GM10847 (cell line): ENCODE measurements around the gene KLHL28.

ENCODE experiments used
- POLR2A ChIP-seq: IDR thresholded peaks from 2 replicates; pipeline ENCODE4 v1.6.1; 2011; ENCODE audit not compliant: insufficient read length; ENCODE audit errors: extremely low read depth

Gene KLHL28

GRCh38 chr14:44942436-44942835 lies 19.3 kb downstream of the KLHL28 start:
- no peak for TF ChIP-seq POLR2A

GRCh38 chr14:44941591-44941990 lies 20.2 kb downstream of the KLHL28 start:
- TF ChIP-seq POLR2A, result no peak

DNA sequence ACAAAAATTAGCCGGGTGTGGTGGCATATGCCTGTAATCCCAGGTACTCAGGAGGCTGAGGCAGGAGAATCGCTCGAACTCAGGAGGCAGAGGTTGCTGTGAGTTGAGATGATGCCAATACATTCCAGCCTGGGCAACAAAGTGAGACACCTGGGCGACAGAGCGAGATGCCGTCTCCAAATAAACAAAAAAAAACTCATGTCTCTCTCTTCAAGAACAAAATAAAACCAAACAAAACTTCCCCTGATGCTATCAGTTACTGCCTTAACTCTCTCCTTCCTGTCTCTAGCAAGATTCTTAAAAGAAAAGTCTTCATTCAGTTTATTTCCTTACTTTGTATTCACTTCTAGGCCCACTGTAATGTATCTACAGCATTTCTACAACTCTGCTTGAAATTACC lies 20.8 kb downstream of the KLHL28 start:
- no peak for TF ChIP-seq POLR2A

DNA sequence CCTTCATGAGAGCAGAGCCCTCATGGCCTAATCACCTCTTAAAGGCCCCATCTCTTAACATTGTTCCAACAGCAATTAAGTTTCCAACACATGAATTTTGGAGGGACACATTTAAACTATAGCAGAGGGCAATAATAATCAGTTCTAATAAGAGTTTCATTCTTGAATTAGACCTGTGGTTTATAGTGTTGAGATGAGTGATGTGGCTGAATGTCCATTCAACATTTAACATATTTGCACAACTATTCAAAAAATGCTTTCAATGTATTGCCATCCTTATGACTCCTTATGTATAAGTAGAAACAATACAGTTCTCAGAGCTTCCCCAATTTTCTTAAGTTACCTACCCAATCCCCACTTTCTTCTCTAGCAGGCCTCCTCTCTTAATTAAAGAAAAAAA lies 21.5 kb downstream of the KLHL28 start:
- TF ChIP-seq POLR2A, result no peak

- no peak for TF ChIP-seq POLR2A
Observed at GRCh38 chr14:44937547-44937946, 24.2 kb downstream of the KLHL28 start.

- no peak for TF ChIP-seq POLR2A
Observed at GRCh38 chr14:44935155-44935554, 26.6 kb downstream of the KLHL28 start.

DNA sequence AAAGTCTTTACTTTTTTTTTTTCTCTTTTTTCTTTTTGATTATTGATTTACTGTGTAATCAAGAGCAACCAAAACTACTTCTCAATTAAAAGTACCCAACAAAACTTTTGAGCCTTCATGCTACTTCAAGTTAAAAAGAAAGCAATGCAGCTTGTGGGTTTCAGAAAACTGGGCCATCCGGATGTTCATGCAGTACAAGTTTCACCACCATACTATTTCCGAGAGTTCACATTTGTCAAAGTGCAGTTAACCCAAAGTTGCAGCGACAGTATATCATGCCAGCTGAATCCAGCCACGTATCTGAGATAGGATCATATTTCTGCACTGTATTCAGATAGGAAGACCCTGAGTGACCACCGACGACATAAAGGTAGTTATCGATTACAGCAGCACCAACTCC lies 33.0 kb downstream of the KLHL28 start:
- TF ChIP-seq POLR2A, result no peak

DNA sequence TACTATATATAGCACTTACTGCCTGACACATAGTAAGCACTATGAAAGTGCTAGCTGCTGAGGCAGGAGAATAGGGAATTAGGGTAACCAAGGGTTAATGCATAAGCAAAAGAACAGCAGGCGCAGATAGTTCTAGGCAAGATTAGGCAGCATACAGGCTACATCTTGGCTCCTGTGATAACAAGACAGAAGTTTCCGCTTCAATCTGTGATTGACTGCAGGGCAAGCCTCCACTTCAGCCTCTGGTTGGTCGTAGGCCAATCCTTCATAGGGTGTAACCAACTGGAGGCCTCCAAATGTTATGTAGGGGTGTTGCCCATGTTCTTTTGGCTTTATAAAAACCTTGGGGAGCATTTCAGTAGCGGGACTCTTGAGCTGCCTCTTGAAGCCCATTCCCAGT lies 46.9 kb downstream of the KLHL28 start:
- TF ChIP-seq POLR2A, result no peak

GRCh38 chr14:44912041-44912869 lies 49.5 kb downstream of the KLHL28 start:
- TF ChIP-seq POLR2A, result no peak

DNA sequence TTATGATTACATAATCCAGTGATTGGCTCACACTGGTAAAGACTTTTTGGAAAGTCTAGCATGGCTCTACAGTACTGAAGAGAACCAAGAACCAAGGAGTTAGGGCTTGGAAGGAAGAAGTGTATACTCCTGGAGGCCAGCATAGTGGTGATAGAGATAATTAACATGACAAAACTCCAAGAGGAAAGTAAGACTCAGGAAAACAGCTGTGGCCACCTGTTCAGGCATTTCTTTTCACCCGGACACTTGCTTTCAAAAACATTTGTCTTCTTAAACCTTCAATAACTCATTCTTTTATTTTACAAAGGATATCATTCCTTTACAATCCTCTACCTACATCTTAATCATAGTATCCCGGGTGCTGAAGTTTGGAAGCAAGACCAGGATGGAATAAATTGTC lies 50.9 kb downstream of the KLHL28 start:
- no peak for TF ChIP-seq POLR2A

- no peak for TF ChIP-seq POLR2A
Observed at GRCh38 chr14:44901696-44902095, 60.1 kb downstream of the KLHL28 start.

- no peak for TF ChIP-seq POLR2A
Observed at GRCh38 chr14:44898551-44898950, 63.2 kb downstream of the KLHL28 start.

GRCh38 chr14:44897845-44898151 lies 63.9 kb downstream of the KLHL28 start:
- TF ChIP-seq POLR2A, result no peak

GRCh38 chr14:44897041-44897844 lies 64.5 kb downstream of the KLHL28 start:
- peak; percentile 31 for TF ChIP-seq POLR2A

GRCh38 chr14:44896275-44897040 lies 65.3 kb downstream of the KLHL28 start:
- TF ChIP-seq POLR2A, result no peak

DNA sequence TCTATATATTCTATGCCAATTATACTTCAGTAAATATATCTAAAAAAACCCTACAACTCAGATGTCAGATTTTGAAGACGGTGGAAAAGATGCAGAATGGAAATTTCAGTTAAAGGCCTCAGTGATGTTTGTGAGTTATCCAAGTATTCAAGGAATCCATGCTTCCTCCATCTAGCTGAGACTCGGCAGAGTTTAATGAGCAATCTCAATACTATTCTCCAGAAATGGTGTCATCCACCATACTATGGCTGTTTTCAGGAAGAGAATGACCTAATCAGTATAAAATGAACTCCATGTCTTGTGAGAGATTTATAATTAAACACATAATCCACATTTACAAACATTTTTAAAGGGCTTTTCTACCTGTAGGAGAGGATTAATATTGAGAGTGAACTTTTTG lies 66.0 kb downstream of the KLHL28 start:
- no peak for TF ChIP-seq POLR2A

- no peak for TF ChIP-seq POLR2A
Observed at GRCh38 chr14:44893535-44893934, 68.2 kb downstream of the KLHL28 start.
